HG03095 (cell line): ENCODE results near the gene ELOVL5.
"Not testable (repeated sequence)": the region's sequence is repeated elsewhere in the genome, so short reads cannot be mapped to it uniquely, and the experiment has no call there.

Experiments used
- ATAC-seq: cut with Tn5 transposase; IDR thresholded peaks from one replicate; pipeline ENCODE4 v1.9.1; 2021; ENCODE audit warnings: moderate library complexity; ENCODE audit not compliant: unreplicated experiment

ELOVL5 gene

GRCh38 chr6:53348371-53349208 is at the start of gene ELOVL5:
TSS of gene ELOVL5 (minus strand) at chr6:53348950. CDS start at chr6:53295699, 53,251 bp downstream.
- peak; percentile 71 for ATAC-seq

DNA sequence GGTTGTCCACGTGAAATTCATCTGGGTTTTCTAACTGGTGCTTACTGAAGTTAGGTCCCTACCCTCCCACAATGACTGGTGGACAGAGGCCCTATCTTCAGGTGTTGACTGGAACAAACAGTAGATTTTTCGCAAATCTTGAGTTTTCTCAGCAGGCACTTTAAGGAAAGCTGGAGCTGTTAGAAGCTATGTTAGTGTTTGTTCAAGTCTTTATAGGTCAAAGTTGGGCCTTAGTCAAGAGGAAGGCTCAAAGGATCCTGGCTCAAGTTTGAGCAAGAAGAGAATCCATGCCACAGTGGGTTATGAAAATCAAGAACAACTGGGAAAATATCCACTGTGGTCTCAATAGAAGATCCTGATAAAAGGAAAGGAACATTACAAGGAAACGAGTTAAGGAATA is 48.5 kb upstream of the ELOVL5 start:
- no peak for ATAC-seq

GRCh38 chr6:53395986-53396385 is 47.2 kb upstream of the ELOVL5 start:
- no peak for ATAC-seq

GRCh38 chr6:53394704-53395103 is 46.0 kb upstream of the ELOVL5 start:
- ATAC-seq: no peak

- no peak for ATAC-seq
Observed at GRCh38 chr6:53391170-53391569, 42.4 kb upstream of the ELOVL5 start.

DNA sequence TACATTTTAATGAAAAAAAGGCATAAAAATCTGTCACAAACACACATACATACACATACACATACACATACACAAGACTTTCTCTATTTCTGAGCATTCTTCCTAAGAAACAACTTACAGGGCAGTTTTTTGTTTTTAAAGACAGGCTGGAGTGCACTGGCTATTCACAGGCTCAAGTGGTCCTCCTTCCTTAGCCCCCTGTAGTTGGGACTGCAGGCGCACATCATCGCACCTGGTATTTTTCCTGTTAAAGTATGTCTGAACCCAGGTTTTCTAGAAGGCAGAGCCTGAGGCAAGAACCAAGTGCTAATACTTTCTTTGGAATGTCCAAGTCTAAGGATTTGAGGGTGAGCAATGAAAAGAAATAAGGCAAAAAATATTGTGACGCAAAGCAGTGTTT is 41.3 kb upstream of the ELOVL5 start:
- ATAC-seq: no peak

DNA sequence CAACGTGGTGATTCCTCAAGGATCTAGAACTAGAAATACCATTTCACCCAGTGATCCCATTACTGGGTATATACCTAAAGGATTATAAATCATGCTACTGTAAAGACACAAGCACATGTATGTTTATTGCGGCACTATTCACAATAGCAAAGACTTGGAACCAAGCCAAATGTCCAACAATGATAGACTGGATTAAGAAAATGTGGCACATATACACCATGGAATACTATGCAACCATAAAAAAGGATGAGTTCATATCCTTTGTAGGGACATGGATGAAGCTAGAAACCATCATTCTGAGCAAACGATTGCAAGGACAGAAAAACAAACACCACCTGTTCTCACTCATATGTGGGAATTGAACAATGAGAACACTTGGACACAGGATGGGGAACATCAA is 39.9 kb upstream of the ELOVL5 start:
- ATAC-seq: not testable (repeated sequence)

DNA sequence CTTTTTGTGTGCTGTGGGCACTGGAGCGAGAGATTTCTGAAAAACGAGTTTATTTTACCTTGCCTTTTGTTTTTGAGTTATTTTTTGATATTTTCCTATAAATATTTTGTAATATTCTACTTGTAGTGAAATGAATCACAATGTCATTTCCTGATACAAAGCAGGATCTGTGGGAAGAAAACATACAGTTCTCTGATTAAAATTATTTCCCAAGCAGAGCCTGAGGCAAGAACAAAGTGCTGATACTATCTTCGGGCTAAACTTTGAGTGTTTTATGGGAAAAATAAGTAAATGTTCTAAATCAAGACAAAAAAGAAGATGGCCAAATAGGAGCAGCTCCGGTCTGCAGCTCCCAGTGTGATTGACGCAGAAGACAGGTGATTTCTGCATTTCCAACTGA is 33.7 kb upstream of the ELOVL5 start:
- ATAC-seq: no peak

GRCh38 chr6:53378208-53378607 is 29.5 kb upstream of the ELOVL5 start:
- ATAC-seq: no peak

GRCh38 chr6:53377793-53378192 is 29.0 kb upstream of the ELOVL5 start:
- ATAC-seq: no peak

GRCh38 chr6:53377289-53377688 is 28.5 kb upstream of the ELOVL5 start:
- ATAC-seq: no peak

GRCh38 chr6:53376661-53377226 is 28.0 kb upstream of the ELOVL5 start:
- ATAC-seq: no peak

DNA sequence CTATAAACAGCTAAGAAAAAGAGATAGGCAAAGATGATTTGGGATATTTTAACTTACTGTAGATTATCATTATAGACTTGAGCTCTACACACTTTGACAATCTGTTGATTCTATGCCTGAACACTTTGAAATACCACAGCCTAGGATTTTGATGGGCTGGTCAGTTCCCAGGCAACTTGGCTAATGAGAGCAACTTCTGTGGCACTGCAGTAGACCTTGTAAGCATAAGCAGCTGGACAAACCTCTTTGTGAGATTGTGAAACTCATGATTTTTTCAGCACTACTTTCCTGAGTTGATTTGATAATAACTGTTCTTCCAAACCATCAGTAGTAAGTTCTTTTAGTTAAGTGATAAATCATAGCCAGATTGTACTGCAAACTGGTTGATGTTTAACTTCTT is 27.1 kb upstream of the ELOVL5 start:
- ATAC-seq: no peak

DNA sequence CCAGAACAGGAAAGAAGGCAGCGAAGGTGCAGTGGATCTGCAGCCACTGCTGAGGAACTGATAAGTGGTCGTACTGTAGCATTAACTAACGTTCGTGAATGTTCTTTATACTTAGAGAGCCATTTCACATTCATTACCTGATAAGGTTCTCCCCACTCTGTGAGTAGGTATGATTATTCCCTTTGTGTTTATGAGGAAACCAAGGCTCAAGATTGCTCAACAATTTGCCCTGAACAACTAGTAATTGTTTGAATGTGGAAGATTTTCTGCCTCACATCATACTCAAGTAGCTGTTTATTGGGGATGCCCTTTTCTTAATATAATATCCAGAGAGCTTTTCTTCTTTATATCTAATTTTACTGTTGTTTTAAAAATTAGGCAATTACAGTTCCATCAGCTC is 24.9 kb upstream of the ELOVL5 start:
- no peak for ATAC-seq

GRCh38 chr6:53369876-53370515 is 21.2 kb upstream of the ELOVL5 start:
- no peak for ATAC-seq

DNA sequence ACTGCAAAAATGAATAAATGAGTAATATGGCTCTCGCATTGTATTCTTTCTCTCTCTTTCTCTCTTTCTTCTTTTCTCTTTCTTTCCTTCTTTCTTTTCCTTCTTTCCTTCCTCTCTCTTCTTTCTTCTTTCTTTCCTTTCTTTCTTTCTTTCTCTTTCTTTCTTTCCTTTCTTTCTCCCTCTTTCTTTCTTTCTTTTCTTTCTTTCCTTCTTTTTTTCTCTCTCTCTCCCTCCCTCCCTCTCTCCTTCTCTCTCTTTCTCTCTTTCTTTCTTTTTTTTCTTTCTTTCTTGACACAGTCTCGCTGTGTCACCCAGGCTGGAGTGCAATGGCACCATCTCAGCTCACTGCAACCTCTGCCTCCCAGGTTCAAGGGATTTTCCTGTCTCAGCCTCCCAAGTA is 20.3 kb upstream of the ELOVL5 start:
- ATAC-seq: no peak

DNA sequence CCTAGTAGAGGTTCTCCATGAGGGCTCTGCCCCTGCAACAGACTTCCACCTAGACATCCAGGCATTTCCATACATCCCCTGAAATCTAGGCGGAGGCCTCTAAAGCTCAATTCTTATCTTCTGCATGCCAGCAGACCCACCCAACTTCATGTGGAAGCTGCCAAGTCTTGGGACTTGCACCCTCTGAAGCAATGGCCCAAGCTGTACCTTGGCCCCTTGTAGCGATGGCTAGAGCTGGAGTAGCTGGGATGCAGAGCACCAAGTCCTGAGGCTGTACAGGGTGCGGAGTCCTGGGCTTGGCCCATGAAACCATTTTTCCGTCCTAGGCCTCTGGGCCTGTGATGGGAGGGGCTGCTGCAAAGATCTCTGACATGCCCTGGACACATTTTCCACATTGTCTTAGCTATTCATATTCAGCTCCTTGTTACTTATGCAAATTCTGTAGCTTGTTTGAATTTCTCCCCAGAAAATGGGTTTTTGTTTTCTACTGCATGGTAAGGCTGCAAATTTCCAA is 17.4 kb upstream of the ELOVL5 start:
- no peak for ATAC-seq

DNA sequence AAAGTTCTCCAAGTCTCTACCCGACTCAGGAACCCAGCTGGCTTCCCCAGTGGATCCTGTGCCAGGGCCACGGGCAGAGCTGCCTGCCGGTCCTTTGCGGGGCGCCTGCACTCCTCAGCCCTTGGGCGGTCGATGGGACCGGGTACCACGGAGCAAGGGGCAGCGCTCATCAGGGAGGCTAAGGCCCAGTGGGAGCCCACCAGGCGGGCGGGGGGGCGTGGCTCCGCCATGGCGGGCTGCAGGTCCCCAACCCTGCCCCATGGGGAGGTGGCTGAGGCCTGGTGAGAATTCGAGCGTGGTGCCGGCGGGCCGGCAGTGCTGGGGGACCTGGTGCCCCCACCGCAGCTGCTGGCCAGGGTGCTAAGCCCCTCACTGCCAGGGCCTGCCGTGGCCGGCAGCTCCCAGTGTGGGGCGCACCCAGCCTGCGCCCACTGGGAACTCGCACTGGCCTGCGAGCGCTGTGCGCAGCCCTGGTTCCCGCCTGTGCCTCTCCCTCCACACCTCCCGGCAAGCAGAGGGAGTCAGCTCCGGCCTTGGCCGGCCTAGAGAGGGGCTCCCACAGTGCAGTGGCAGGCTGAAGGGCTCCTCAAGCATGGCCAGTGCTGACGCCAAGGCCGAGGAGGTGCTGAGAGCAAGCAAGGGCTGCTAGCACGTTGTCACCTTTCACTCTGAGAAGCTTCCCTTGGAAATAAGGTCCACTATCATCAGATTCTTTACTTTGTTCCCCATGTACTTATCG is 14.8 kb upstream of the ELOVL5 start:
- no peak for ATAC-seq

GRCh38 chr6:53361549-53362031 is 12.8 kb upstream of the ELOVL5 start:
- no peak for ATAC-seq

DNA sequence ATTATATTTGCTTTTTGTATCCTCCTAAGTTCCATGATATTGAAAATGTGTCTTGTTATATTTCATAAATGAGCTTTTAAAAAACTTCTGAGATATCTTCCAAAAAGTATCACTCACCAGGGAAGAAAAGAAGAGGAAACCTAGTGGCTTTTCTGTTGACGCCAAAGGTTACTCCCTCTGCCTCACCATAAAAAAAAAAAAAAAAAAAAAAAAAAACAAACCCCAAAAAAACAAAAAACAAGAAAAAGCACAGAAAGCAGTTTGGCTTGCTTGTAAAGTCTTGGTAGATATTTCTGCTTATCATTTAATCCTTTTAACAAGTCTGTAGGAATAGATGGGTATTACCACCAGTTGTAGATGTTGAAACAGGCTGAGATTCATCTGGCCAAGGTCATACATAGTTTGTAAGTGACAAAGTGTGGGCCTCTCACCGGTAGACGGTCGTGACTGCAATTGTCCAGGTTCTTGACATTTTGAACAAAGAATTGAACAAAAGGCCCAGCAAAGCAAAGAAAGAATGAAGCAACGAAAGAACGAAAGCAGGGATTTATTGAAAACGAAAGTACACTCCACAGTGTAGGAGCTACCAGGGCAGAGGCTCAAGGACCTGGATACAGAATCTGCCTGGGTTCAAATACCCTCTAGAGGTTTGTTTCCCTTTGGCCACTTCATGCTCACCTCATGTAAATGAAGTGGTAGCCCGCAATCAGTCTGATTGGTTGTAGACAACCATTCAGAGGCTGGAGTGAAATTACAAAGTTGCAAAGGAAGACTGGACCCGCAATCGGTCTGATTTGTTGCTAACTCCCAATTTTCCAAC is 11.6 kb upstream of the ELOVL5 start:
- no peak for ATAC-seq

DNA sequence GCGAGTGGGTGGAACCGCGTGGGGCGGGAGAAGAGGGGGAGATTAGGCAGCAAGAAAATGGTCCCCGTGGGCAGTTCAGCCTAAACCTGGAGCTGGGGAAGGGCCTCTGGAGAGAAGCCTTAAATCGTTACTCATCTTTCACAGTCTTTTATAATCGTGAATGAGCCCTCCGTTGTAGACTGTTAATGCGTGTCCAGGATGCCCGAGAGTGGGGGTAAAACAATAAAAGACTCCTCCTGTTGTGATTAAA is 11.0 kb upstream of the ELOVL5 start:
- peak; percentile 9 for ATAC-seq
